Testis (tissue), 2 donors: ENCODE measurements around the gene POMP.

Source experiments
- CTCF ChIP-seq, 3 experiments: fragments of 450-650 bp in 2 of 3; fragments of 200-600 bp in 1 of 3; sonication (generic) in 1 of 3; IDR thresholded peaks; one replicate each; pipeline ENCODE4 v1.5.1; 2016 to 2019; ENCODE audit warnings: antibody characterized with exemption in 3 of 3, mild to moderate bottlenecking in 2 of 3, moderate library complexity in 1 of 3
- POLR2A ChIP-seq: fragments of 450-650 bp; IDR thresholded peaks from one replicate; pipeline ENCODE4 v1.6.1; 2017; ENCODE audit warnings: antibody characterized with exemption, mild to moderate bottlenecking, moderate library complexity

GRCh38 chr13:28651810-28652401, 7.0 kb upstream of the POMP start:
- no peak for TF ChIP-seq POLR2A
- no peak for TF ChIP-seq CTCF (IDR thresholded peaks at IDR 0.05)
